Measurements from ENCODE around the gene SLC7A5.
"Not testable (repeated sequence)": the region's sequence is repeated elsewhere in the genome, so short reads cannot be mapped to it uniquely, and the experiment has no call there.

Gene SLC7A5

DNA sequence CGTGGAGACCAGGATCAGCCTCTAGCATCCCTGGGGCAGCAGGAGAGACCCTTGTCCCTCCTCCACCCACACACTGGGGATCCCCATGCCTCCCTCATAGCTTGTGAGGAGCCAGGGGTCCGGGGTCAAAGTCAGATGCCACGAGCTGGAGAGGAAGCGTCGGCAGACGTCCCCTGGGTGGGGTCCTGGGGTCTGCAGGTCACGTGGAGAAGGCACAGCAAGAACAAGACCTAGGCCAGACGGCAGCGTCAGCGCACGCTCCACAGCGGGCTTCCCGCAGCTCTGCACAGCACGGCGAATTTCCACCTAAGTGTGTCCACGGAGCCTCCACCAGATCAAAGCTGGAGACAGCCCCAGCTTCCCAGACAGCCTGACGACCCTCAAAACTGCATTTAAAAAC lies 49.3 kb downstream of the SLC7A5 start:
- TF ChIP-seq, protein P1, sequence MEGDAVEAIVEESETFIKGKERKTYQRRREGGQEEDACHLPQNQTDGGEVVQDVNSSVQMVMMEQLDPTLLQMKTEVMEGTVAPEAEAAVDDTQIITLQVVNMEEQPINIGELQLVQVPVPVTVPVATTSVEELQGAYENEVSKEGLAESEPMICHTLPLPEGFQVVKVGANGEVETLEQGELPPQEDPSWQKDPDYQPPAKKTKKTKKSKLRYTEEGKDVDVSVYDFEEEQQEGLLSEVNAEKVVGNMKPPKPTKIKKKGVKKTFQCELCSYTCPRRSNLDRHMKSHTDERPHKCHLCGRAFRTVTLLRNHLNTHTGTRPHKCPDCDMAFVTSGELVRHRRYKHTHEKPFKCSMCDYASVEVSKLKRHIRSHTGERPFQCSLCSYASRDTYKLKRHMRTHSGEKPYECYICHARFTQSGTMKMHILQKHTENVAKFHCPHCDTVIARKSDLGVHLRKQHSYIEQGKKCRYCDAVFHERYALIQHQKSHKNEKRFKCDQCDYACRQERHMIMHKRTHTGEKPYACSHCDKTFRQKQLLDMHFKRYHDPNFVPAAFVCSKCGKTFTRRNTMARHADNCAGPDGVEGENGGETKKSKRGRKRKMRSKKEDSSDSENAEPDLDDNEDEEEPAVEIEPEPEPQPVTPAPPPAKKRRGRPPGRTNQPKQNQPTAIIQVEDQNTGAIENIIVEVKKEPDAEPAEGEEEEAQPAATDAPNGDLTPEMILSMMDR (IDR thresholded peaks at IDR 0.05; ENCODE audit: insufficient read depth, low read depth, low read length, missing control alignments): no peak
- DNase-seq (ENCODE audit: low read depth): no peak
- H3K4me3 ChIP-seq (ENCODE audit: low read depth, low read length): no peak overlapping the region

DNA sequence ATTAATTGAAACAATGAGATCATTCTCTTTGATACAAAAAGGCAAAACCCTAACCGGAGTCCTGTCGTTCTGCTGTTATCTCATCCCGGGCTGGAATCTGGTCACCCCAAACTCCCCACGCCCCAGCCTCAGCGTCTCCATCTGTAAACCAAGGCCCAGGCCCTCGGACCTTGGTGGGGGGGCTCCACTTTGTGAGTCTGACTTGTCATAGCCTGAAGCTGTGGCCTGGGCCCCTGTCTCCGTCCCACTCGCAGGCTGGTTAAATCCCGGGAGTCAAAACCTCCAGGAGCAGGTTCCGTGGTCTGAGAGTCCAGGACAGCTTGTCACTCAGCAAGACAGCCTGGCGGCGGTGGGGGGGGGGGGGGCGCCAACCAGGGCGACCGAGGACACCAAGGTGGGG lies 50.0 kb downstream of the SLC7A5 start:
- no peak overlapping the region for H3K4me3 ChIP-seq (ENCODE audit: low read depth, low read length)
- TF ChIP-seq, protein P1 (IDR thresholded peaks at IDR 0.05; ENCODE audit: insufficient read depth, low read depth, low read length, missing control alignments): no peak

DNA sequence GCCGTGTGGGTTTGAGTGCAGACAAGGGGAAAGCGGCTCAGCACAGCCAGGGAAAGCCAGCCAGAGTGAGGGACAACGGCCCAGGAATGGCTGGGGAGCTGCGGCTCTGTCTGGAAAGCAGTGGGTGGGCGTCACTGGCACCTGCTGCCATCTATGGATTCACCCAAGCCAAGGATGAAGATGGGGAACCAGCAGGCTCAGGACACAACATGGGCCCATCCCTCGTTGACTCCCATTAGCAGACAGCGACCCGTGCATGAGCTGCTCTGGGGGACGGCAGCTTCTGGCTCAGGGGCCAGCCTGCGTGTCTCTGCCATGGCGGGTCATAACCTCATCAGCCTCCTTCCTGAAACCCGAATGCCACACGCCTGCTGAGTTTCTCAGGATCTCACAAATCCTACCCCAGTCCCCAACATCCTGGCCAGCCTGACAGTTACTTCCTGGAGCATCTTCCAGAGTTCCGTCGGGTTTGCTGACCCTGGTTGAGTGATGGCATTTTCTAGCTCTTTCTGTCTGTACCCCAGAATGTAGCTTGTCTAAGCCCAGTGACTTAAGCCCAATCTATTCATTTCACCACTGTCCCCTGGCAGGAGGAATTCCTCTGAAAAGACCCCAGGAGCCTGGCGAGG lies 50.7 kb downstream of the SLC7A5 start:
- DNase-seq (ENCODE audit: low read depth): no peak
- TF ChIP-seq, protein P1 (IDR thresholded peaks at IDR 0.05; ENCODE audit: insufficient read depth, low read depth, low read length, missing control alignments): no peak
- H3K4me3 ChIP-seq (ENCODE audit: low read depth, low read length): no peak overlapping the region

More for the DNA sequence above, 50.0 kb downstream of the SLC7A5 start:
- DNase-seq (ENCODE audit: low read depth): no peak

DNA sequence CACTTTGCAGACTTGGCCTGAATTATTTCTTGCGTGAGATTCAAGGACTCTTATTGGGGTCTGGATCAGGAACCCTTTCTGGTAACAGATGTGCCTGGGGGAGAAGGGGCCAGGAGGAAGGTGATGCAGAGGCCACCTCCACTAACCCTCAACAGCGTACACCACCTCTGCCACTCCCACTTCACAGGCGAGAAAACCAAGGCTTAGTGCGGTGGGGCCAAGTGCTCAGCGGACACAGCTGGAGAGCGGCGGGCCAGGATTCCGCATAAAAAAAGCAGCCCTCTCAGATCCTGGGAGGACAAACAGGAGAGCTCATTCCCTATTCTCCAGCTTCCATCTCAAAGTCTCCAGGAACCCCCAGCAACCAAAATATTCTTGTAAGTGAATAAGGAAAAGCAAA lies 51.4 kb downstream of the SLC7A5 start:
- no peak for DNase-seq (ENCODE audit: low read depth)
- H3K4me3 ChIP-seq (ENCODE audit: low read depth, low read length): no peak overlapping the region
- TF ChIP-seq, protein P1 (IDR thresholded peaks at IDR 0.05; ENCODE audit: insufficient read depth, low read depth, low read length, missing control alignments): no peak

DNA sequence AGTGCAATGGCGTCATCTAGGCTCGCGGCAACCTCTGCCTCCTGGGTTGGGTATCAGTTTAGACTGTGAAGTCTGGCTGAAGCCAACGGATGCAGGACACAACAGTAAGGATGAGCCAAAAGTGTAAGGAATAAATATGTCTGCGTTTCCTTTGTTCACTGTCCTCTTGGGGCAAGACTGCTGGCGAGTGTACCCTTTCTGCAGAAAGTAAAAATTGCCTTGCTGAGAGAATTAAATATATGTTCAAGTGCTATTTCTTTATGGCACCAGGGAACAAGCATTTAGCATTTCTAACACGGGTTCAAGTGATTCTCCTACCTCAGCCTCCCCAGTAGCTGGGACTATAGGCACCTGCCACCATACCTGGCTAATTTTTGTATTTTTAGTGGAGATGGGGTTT lies 51.9 kb downstream of the SLC7A5 start:
- H3K4me3 ChIP-seq (ENCODE audit: low read depth, low read length); DNase-seq (ENCODE audit: low read depth): not testable (repeated sequence)

DNA sequence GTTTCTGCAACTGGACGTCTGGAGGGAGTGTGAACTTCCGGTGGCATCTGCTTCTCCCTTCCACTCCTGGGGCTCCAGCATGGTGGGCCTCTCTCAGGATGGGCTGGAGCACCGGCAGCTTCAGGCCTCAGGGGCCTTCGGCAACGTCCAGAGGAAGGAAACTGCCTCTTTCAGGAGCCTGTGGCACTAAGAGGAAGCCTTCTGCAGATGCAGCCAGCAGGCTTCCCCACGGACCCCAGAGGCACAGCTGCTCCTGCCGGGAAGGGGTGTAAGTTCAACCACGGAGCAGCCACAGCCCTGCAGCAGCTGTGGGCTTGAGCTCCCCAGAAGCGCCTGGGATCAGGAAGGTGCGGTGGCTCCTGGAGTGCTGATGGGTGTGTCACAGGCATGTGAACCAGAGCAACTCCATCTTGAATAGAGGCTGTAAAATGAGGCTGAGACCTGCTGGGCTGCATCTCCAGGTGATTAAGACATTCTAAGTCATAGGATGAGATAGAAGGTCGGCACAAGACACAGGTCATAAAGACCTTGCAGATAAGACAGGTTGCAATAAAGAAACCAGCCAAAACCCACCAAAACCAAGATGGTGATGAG lies 52.7 kb downstream of the SLC7A5 start:
- H3K4me3 ChIP-seq (ENCODE audit: low read depth, low read length): no peak overlapping the region
- no peak for DNase-seq (ENCODE audit: low read depth)
- TF ChIP-seq, protein P1 (IDR thresholded peaks at IDR 0.05; ENCODE audit: insufficient read depth, low read depth, low read length, missing control alignments): no peak

DNA sequence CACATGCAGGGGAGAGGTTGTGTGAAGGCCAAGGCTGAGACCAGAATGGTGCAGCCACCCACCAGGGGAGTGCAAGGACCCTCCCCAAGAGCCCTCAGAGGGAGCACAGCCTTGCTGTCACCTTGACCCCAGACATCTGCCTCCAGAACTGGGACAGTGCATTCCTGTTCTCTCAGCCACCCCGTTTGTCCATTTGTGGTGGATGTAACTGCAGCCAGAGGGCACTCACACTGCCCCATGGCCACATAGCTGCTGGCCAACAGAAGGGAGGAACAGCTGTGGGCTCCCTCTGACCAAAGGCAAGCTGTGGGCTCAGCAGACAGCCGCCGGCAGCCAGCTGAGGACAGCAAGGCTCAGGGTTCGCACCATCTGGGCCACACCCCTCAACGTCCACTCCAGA lies 53.7 kb downstream of the SLC7A5 start:
- no peak overlapping the region for H3K4me3 ChIP-seq (ENCODE audit: low read depth, low read length)
- TF ChIP-seq, protein P1 (IDR thresholded peaks at IDR 0.05; ENCODE audit: insufficient read depth, low read depth, low read length, missing control alignments): no peak
- no peak for DNase-seq (ENCODE audit: low read depth)

Data from GM12865 (cell line).